GM21367 (cell line): ENCODE results near the gene PTPN14.

Source experiments
- ATAC-seq: cut with Tn5 transposase; IDR thresholded peaks from one replicate; pipeline ENCODE4 v1.9.1; 2021; ENCODE audit not compliant: unreplicated experiment

Gene PTPN14

DNA sequence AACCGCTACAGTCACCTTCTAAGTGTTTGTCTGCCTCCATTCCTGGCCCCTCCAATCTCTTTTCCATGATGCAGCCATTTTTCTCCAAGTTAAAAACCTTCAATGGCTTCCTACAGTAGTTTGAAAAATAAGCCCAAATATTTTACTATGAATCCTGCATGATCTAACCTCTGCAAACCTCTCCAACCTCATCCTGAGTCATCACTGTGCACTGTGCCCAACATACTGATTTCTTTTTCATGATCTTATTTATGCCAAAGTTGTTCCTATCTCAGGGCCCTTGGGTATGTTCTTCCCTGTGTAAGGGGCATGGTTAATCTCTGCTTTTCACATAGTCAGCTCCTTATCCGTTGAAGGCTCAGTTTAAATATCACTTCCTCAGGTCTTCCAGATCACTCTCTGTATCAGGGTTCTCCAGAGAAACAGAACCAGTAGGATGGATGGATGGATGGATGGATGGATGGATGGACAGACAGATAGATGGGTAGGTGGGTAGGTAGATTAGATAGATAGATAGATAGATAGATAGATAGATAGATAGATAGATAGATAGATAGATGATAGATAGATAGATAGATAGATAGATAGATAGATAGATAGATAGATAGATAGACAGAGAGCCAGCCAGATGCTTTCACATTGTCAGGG, 18.1 kb upstream of the PTPN14 start:
- no peak for ATAC-seq

GRCh38 chr1:214568328-214568727, 16.9 kb upstream of the PTPN14 start:
- no peak for ATAC-seq

GRCh38 chr1:214567481-214567980, 16.1 kb upstream of the PTPN14 start:
- no peak for ATAC-seq

- ATAC-seq: no peak
These were observed 15.0 kb upstream of the PTPN14 start for GRCh38 chr1:214566158-214567104.

DNA sequence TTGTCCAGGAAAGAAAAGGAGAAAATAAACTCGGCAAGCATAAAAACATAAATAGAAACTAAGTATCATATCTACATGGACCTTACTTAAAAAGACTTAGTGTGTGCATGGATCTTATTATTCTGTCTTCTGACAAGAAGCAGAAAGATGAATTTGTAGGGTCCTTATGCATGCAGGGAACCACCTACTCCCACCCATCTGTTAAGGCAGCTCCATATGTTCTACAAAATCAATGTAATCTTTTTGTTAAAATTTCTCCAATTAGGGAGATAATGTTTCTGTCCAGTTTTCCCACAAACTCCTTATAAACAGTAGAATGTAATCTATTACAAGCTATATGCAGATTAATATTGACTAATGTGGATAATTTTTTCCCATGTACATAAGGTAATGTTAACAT, 13.9 kb upstream of the PTPN14 start:
- ATAC-seq: no peak

DNA sequence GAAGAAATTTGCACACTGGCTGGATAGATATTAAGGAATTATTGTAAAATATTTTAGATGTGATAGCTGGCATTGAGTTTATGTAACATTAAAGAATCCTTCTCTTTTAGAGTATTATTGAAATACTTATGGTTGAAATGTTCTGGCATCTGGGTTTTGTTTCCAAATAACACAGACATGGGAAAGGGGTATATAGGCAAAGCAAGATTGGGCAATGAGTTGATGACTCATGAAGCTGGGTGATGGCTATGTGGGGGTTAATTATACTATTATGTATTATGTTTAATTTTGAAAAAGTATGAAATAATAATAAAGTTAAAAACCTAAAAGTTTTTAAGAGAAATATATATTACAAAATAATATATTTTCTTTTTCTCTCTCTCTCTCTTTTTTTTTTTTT, 12.5 kb upstream of the PTPN14 start:
- no peak for ATAC-seq

GRCh38 chr1:214557952-214558735, 6.7 kb upstream of the PTPN14 start:
- peak; percentile 40 for ATAC-seq

DNA sequence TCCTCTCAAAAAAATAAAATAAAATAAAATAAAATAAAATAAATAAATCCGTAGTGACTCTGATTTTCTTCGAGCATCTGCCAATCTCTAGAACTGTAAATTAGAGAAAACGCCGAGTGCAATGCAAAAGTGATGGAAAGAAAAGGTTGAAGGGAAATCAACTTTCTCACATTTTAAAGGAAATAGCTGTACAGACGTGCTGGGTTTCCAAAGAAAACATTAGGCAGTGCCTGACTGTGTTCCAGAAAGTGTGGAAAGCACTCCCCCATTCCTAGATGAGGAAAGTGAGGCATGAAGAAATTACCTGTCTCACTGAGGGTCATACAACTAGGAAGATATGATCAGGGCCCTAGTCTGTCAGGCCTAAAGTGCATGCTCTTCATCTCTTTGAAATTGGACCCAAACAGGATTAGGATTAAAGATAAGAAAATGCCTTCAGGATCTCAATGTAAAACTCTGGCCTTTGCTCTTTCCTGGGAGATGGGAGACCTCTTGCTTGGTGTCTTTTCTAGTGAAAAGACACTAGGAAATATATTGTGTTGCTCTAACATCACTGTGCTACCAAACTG, 1.8 kb upstream of the PTPN14 start:
- no peak for ATAC-seq

DNA sequence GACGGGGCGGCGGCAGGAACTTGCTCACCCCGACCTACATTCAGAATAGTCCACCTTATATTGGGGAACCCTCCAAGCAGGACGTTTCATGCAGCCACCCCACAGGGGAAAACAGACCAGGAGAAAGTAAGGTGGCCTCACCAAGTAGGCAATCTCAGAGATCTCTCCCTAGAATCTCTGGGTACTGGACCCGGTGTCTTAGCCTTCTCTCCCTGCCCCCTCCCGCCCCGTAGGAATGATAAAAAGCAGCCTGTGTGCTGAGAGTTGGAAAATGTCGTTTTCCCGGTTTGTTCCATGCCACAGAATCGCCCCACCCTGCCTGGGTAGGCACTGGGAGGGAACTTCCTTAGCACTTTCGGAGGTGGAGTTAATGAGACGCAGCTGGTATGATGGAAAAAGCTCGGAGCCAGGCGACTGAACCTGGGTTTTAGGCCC, 789 bp upstream of the PTPN14 start:
- ATAC-seq: no peak

DNA sequence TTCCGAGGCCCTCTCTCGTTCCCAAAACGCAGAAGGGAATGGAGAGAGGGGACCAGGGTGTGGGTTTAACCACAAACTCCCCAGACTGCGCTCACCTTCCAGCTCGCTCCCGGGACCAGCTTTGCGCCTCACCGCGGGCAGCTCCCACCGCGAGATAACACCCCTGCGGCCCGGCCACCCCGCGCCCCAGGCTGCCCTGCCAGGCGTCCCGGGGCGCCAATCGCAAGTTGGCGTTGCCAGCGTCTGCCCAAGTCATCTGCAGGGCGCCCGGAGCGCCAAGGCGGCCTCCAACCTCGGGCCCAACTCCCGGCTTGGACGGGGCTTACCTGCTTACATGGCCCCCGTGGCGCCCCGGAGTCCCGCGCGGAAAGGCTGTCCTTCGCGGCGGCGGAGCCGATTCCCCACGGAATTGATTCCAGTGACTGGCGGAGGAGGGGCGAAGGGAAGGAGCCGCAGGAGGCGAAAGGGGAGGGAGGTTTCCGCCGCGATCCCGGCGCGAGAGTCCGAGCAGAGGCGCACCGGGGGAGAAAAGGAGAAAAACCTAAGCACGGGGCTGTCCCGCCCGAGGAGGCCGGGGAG, 456 bp downstream of the PTPN14 start:
- no peak for ATAC-seq

DNA sequence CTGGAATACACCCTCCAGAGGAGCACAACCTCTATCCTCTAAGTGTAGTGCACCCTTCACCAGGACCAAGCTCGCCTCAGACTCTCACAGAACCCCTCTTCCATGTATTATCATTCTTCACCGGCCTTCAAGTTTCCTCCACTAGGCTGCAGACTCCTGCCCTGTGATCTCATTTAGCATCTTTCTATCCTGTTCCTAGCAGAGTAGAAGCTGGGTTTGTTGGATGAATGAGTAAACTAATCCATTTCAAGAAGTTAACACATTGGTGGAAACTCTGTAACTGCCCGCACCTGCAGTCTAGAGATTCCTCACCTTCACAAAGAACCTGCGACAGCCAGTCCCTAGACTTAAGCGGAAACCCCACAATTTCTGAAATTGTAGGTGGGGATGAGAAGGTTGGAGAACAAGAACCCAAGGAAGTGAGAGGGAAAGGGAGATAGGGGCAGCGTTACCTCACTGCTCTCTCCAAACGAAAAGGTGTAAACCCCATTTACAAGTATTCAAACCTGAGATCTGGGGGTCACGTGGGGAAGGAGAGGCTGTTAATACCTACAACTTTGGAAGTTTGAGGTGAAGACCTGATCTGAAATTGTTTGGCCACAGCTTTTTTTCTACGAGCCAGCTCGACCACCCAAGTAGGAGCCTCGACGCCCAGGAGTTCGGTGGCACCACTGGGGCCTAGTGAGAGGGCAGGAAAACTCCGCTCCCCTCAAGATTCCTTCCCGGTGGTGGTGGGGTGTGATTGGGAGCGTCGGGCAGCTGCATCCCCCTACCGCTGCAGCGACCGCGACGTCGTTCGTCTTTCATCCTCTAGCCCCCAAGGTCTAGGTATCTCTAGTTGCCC, 1.2 kb downstream of the PTPN14 start:
- ATAC-seq: no peak

GRCh38 chr1:214549604-214550003, 1.8 kb downstream of the PTPN14 start:
- ATAC-seq: no peak

DNA sequence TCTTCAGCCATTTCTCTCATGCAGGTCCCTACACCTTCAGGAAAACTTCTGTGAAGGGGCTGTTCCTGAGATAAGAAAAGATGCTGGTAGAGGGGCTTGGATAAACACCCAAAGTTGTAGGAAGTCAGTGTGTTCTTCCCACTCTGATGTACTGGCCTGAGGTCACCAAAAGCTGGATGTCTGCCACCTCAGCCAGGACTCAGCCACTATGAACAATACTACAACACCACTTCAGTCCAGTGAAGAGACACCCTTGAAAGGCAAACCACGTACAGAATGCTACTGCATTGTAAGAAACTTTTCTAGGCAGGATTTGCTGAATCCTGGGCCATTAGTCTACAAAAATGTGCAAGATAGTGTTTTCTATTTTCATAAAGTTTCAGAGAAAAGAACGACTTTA, 2.4 kb downstream of the PTPN14 start:
- no peak for ATAC-seq

- ATAC-seq: no peak
These were observed 3.1 kb downstream of the PTPN14 start for GRCh38 chr1:214548271-214548670.

- ATAC-seq: no peak
These were observed 3.7 kb downstream of the PTPN14 start for GRCh38 chr1:214547747-214548146.

GRCh38 chr1:214546886-214547641, 4.3 kb downstream of the PTPN14 start:
- ATAC-seq: no peak

DNA sequence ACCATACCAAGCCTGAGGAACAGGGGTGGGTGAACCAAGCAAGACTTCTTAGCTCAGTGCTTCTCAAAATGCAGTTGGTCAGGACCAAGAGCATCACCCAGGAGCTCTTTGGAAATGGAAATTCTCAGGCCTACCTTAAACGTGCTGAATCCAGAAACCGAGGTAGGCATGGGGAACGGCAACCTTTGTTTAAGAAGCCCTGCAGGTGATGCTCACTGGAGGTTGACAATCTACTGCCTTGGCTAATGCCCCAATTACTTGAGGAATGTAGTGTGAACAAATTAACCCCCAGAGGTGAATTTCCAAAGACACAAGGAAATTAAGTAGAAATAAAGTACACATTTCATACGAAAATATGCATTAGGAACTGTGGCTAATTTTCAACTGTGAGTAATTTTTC, 5.3 kb downstream of the PTPN14 start:
- ATAC-seq: no peak

DNA sequence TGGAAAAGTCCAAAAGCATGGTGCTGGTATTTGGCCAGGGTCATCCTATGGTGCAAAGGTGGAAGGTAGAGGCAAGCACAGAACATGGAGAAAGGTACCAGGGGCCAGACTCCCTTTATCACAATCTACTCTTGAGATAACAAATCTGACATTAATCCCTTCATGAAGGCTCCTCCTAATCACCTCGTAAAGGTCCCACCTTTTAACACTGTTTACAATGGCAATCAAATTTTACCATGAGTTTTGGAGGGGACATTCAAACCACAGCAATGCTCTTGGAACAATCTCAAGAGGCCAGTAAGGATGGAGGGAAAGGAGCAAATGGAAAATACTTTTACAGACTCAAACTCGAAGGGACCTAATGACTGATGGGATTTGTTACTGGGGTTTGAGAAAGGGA, 6.1 kb downstream of the PTPN14 start:
- no peak for ATAC-seq

- no peak for ATAC-seq
These were observed 6.6 kb downstream of the PTPN14 start for GRCh38 chr1:214544791-214545190.
